Upper lobe of left lung (tissue), 6 donors: ENCODE results near the gene DCAF16. TPM values are rescaled to one million over a fixed set of nuclear protein-coding genes. Genes with fewer than 3 reads are reported as not detected.

Source experiments
- ATAC-seq, 2 donors: fragments of 200-7000 bp; cut with Tn5 transposase; one replicate each; pipeline ENCODE4 v1.9.1; 2022; ENCODE audit warnings: mild to moderate bottlenecking in 2 of 2, moderate library complexity in 2 of 2; ENCODE audit not compliant: low FRiP score in 2 of 2
- DNase-seq, 2 donors: peaks; one replicate each; pipeline ENCODE4 v3.0.0-alpha.2; 2019 to 2020
- H3K27ac ChIP-seq, 4 donors: fragments of 200-600 bp; sonication (generic); one replicate each; pipeline ENCODE4 v1.5.1; 2016 to 2019
- H3K27me3 ChIP-seq, 4 donors: fragments of 200-600 bp; sonication (generic); one replicate each; pipeline ENCODE4 v1.5.1; 2017 to 2019
- H3K36me3 ChIP-seq, 4 donors: fragments of 200-600 bp; sonication (generic); one replicate each; pipeline ENCODE4 v1.5.1; 2016 to 2019
- H3K4me1 ChIP-seq, 4 donors: fragments of 200-600 bp; sonication (generic); one replicate each; pipeline ENCODE4 v1.5.1; 2018 to 2019
- H3K4me3 ChIP-seq, 4 donors: fragments of 200-600 bp; sonication (generic); one replicate each; pipeline ENCODE4 v1.5.1; 2017 to 2019; ENCODE audit warnings: mild to moderate bottlenecking in 2 of 4, moderate library complexity in 1 of 4
- H3K9me3 ChIP-seq, 4 donors: fragments of 200-600 bp; sonication (generic); one replicate each; pipeline ENCODE4 v1.5.1; 2018 to 2019
- EP300 ChIP-seq, 4 donors: sonication (generic); formaldehyde crosslinking; IDR thresholded peaks; one replicate each; pipeline ENCODE4 v1.5.1; 2017; ENCODE audit warnings: antibody characterized with exemption in 4 of 4, control low read depth in 2 of 4
- POLR2A ChIP-seq, 4 donors: fragments of 450-650 bp; IDR thresholded peaks; one replicate each; pipeline ENCODE4 v1.5.1; 2016 to 2017; ENCODE audit warnings: antibody characterized with exemption in 4 of 4, mild to moderate bottlenecking in 2 of 4
- POLR2AphosphoS5 ChIP-seq, 2 donors: sonication (generic); formaldehyde crosslinking; IDR thresholded peaks; one replicate each; pipeline ENCODE4 v1.5.1; 2017; ENCODE audit warnings: antibody characterized with exemption in 2 of 2
- WGBS, 2 donors: methylation state at CpG; one replicate each; pipeline ENCODE4 v1.1.5; 2017 to 2018; 5-methylcytosine and 5-hydroxymethylcytosine counted together
- total RNA-seq, 6 donors: library from RNA; depleted of rRNA in 4 of 6; stranded (reverse); fragments of >200 nt in 4 of 6; gene quantifications; one replicate each; pipeline versions ENCODE4 v1.1.0 to v1.2.1, GENCODE V29; 2016 to 2021
- TF ChIP-seq, protein P1 (sequence below), 6 experiments: fragments of 450-650 bp in 4 of 6; fragments of 200-600 bp in 2 of 6; sonication (generic) in 2 of 6; IDR thresholded peaks; one replicate each; pipeline ENCODE4 v1.5.1; 2016 to 2019; ENCODE audit warnings: antibody characterized with exemption in 6 of 6
- donor health status: DM: no; HTN: no; CAD: no; lungs with moderate emphysema.
- donor health status: DM: no; HTN: yes; CAD: no; lungs with severe emphysema.

Gene DCAF16
- total RNA-seq, 6 donors from 2014 or later: 16.1 to 35.9 (median 21.8) TPM

GRCh38 chr4:17762726-17763125, 47.8 kb downstream of the DCAF16 start:
- 63 to 100% methylated on average over 1 of the region's 1 CpG for WGBS, 2 donors
- Histone ChIP-seq H3K36me3 (no peaks in the 10 kb centered on the region), H3K27ac (no peak overlapping the region), H3K27me3 (no peaks in the 10 kb centered on the region), H3K4me3 (no peak overlapping the region), H3K9me3 (peaks cover 0 to 7% (median 0%) of the 10 kb centered on the region in 4 donors), H3K4me1 (no peaks in the 10 kb centered on the region)
- ATAC-seq (peak in 1 of 2 donors; percentile 56), DNase-seq (peak in 1 of 2 donors; percentile 32)
- TF ChIP-seq, protein P1, sequence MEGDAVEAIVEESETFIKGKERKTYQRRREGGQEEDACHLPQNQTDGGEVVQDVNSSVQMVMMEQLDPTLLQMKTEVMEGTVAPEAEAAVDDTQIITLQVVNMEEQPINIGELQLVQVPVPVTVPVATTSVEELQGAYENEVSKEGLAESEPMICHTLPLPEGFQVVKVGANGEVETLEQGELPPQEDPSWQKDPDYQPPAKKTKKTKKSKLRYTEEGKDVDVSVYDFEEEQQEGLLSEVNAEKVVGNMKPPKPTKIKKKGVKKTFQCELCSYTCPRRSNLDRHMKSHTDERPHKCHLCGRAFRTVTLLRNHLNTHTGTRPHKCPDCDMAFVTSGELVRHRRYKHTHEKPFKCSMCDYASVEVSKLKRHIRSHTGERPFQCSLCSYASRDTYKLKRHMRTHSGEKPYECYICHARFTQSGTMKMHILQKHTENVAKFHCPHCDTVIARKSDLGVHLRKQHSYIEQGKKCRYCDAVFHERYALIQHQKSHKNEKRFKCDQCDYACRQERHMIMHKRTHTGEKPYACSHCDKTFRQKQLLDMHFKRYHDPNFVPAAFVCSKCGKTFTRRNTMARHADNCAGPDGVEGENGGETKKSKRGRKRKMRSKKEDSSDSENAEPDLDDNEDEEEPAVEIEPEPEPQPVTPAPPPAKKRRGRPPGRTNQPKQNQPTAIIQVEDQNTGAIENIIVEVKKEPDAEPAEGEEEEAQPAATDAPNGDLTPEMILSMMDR (IDR thresholded peaks at IDR 0.05): peak in 3 of 6 experiments; percentile 41 to 42 (median 41)
- TF ChIP-seq POLR2AphosphoS5 (IDR thresholded peaks at IDR 0.05): no peak

GRCh38 chr4:17761062-17761461, 49.5 kb downstream of the DCAF16 start:
- ATAC-seq (no peak), DNase-seq (no peak)
- TF ChIP-seq POLR2A (IDR thresholded peaks at IDR 0.05) (no peak), POLR2AphosphoS5 (IDR thresholded peaks at IDR 0.05) (no peak), EP300 (IDR thresholded peaks at IDR 0.05) (no peak)
- TF ChIP-seq, protein P1 (IDR thresholded peaks at IDR 0.05): no peak
- Histone ChIP-seq H3K4me1 (no peaks in the 10 kb centered on the region), H3K27ac (no peak overlapping the region), H3K27me3 (no peaks in the 10 kb centered on the region), H3K36me3 (no peaks in the 10 kb centered on the region), H3K4me3 (no peak overlapping the region), H3K9me3 (no peaks in the 10 kb centered on the region)
- WGBS, 2 donors: 55 to 67% methylated on average over 1 of the region's 1 CpG

DNA sequence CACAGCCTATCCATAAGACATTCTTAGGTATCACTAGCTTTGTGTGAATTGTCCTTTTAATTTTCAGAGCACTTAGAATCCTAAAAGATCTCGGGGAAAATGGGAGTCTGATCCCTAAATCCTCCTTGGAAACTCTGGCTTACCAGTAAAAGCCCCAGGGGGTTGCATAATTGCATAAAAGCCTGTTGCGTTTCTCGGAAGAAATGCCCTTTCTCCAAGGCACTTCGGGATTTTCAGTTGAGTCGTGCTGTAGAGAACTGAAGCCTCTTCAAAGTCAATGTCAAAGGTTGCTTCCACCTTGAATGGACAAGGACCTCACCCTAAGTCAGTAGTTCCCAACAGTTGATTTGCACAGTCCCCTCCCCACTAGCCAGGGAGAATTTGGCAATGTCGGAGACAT, 49.9 kb downstream of the DCAF16 start:
- Histone ChIP-seq H3K36me3 (no peaks in the 10 kb centered on the region), H3K9me3 (no peaks in the 10 kb centered on the region), H3K4me3 (no peak overlapping the region), H3K27ac (no peak overlapping the region), H3K4me1 (no peaks in the 10 kb centered on the region), H3K27me3 (no peaks in the 10 kb centered on the region)
- no peak for DNase-seq
- no peak for ATAC-seq
- WGBS, 2 donors: 80 to 87% methylated on average over 6 of the region's 6 CpGs
- no peak for TF ChIP-seq POLR2A (IDR thresholded peaks at IDR 0.05)
- no peak for TF ChIP-seq POLR2AphosphoS5 (IDR thresholded peaks at IDR 0.05)
- TF ChIP-seq EP300 (IDR thresholded peaks at IDR 0.05): no peak
- TF ChIP-seq, protein P1 (IDR thresholded peaks at IDR 0.05): no peak

DNA sequence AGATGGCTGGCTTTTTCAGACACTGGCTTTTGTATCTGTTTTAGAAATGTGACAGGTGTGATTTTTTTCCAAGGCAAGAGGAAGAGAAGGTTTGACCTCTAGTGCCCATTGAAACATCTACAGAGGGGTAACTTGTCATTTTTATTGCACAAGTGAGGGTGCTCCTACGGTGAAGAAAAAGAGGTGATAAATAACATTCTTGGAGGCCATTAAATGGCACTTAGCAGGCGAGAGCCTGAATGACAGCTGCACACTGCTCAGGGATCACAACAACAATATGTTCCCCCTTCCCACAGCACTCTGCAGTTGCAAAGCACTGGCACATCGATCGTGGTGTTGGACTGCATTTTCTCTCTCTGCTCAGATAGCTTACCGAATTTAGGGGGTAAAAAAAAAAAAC, 52.1 kb downstream of the DCAF16 start:
- Histone ChIP-seq H3K4me1 (no peaks in the 10 kb centered on the region), H3K9me3 (no peaks in the 10 kb centered on the region), H3K27me3 (no peaks in the 10 kb centered on the region), H3K27ac (no peak overlapping the region), H3K4me3 (no peak overlapping the region), H3K36me3 (no peaks in the 10 kb centered on the region)
- ATAC-seq: no peak
- TF ChIP-seq EP300 (IDR thresholded peaks at IDR 0.05) (no peak), POLR2AphosphoS5 (IDR thresholded peaks at IDR 0.05) (no peak), POLR2A (IDR thresholded peaks at IDR 0.05) (no peak)
- TF ChIP-seq, protein P1 (IDR thresholded peaks at IDR 0.05): no peak
- WGBS, 2 donors: 54 to 71% methylated on average over 5 of the region's 5 CpGs
- DNase-seq: no peak

DNA sequence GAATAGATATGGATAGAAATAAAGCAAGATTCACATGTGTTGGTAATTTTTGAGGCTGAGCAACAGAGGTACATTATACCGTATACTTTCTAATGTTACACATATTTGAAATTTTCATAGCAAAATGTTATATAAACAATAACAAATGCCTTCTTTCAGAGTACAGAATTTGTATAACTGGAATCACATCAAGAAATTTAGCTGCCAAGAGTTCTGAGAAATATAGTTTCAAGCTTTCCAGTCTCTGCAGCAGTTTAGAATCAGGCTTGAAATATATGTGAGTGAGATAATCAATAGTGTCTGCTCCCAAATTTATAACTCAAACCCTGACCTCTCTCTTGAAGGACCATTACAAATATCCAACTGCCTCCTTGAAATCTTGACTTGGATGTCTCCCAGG, 52.9 kb downstream of the DCAF16 start:
- Histone ChIP-seq H3K27ac (no peak overlapping the region), H3K4me1 (no peaks in the 10 kb centered on the region), H3K27me3 (no peaks in the 10 kb centered on the region), H3K9me3 (no peaks in the 10 kb centered on the region), H3K36me3 (no peaks in the 10 kb centered on the region), H3K4me3 (no peak overlapping the region)
- no peak for TF ChIP-seq POLR2A (IDR thresholded peaks at IDR 0.05)
- TF ChIP-seq POLR2AphosphoS5 (IDR thresholded peaks at IDR 0.05): no peak
- TF ChIP-seq, protein P1 (IDR thresholded peaks at IDR 0.05): no peak
- no peak for TF ChIP-seq EP300 (IDR thresholded peaks at IDR 0.05)
- 68 to 71% methylated on average over 1 of the region's 1 CpG for WGBS, 2 donors
- DNase-seq (no peak), ATAC-seq (no peak)
